GM12873 (cell line): ENCODE results near the gene ACTA1.

Experiments used
- TF ChIP-seq, protein P1 (sequence below): IDR thresholded peaks from 2 replicates; pipeline ENCODE4 v1.5.1; 2012; ENCODE audit warnings: low read depth, mild to moderate bottlenecking, moderate library complexity, low read length, control low read depth; ENCODE audit not compliant: insufficient read depth; ENCODE audit errors: missing control alignments

ACTA1 gene

DNA sequence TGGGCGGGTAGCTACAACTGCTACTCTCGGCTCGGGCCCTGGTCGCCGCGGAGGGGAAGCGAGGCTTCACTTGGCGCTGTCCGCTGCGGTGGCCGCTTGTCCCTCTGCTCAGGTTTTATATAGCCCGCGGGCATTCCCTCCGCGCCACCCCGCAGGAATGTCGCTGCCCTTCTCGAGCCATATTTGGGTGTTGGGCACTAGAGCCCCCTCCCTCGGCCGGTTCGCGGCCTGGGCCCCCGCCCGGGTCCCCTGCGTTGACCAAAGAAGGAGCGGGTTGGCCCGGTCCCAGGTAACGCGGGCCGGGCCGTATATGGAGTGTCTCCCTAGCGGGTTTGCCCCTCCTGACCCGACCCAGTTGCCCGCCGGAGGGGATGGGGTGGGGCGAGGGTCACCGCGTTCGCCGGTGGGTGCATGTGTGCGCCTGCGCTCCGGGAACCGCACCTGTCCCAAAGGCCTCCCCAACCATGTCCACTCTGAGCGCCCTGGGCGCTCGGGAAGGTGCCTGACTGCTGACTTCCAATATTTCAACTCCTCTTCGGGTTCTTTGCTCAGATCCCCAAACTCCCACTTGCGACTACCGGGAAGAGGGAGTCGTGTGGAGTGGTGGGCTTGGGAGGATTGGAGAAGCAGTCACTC, at the start of gene ACTA1:
Gene ACTA1 (minus strand): TSS at position 90 of the 636 bp plus-strand sequence. CDS start 979 bp downstream, outside the sequence.
- TF ChIP-seq, protein P1, sequence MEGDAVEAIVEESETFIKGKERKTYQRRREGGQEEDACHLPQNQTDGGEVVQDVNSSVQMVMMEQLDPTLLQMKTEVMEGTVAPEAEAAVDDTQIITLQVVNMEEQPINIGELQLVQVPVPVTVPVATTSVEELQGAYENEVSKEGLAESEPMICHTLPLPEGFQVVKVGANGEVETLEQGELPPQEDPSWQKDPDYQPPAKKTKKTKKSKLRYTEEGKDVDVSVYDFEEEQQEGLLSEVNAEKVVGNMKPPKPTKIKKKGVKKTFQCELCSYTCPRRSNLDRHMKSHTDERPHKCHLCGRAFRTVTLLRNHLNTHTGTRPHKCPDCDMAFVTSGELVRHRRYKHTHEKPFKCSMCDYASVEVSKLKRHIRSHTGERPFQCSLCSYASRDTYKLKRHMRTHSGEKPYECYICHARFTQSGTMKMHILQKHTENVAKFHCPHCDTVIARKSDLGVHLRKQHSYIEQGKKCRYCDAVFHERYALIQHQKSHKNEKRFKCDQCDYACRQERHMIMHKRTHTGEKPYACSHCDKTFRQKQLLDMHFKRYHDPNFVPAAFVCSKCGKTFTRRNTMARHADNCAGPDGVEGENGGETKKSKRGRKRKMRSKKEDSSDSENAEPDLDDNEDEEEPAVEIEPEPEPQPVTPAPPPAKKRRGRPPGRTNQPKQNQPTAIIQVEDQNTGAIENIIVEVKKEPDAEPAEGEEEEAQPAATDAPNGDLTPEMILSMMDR, result no peak

DNA sequence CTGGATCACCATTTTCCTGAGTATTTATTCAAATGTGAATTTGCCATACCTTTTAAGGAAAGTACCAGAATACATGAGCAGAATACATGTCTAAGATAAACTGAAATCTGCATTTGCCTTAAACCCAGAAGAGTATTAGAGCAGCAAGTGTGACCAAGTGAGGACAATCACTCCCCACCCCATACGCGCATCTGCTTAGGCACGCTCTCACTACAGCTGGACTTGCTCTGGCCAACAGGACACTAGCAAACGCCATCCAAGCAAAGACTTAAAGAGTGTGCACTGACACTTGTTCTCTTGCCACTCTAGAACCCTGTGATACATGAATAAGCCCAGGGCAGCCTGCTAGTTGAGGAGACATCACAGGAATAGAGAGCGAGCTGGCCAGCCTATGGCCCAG, 48.6 kb upstream of the ACTA1 start:
- TF ChIP-seq, protein P1, result no peak

DNA sequence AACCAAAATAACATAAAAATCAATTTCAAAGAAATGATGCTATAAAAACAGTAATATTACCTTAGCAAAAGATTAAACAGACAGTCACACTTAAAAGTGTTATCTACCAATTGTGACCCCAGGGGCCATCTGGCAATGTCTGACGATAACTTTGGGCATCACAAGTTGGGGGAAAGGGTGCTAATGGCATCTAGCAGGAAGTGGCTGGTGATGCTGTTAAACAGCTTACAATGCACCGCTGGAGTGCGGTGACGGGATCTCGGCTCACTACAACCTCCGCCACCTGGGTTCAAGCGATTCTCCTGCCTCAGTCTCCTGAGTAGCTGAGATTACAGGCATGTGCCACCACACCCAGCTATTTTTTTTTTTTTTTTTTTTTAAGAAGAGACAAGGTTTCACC, 46.6 kb upstream of the ACTA1 start:
- TF ChIP-seq, protein P1, result no peak

DNA sequence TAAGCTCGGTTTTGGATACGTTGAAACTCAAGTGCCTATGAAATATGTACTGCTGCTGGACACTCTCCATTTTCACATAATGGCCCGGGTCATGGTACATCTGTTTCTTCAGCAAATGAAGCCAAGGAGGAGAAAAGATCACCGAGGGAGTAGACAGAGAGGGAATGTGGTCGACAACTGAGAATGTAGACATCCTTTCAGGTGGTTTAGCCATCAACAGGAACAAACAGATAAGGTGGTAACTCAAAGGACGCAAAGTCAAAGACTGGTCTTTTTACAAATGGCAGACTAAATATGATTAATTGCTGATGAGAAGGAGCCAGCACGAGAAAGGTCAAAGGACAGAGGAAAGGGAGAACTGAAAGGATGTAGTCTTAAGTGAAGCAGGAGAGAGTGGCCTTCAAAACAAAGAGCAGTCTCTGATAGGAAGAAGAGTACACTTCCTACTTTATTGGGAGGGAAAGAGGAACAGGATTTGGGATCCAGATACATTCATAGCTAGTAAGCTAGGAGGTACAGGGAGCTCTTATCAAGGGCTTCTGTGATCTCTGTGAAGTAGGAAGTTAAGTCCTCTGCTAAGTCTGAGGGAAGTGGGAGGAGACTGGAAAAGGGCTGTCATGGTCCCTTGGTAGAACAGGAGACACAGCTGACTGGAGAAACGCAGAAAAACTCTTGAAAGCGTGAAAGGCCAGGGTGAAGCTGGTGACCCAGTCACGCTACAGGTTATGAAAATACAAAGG, 45.9 kb upstream of the ACTA1 start:
- TF ChIP-seq, protein P1, result no peak

DNA sequence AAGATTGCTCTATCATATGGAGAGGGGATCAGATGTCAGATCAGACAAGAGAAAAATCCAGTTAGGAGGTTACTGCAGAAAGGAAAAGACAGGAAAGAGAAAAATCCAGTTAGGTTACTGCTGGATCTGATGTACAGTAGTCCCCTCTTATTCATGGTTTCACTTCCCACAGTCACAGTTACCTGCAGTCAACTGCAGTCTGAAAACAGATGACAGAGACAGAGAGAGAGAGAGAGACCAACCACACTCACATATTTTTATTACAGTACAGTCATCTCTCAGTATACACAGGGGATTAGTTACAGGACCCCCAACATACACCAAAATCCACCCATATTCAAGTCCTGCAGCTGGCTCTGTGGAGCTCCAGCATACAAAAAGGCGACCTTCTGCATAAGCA, 45.0 kb upstream of the ACTA1 start:
- TF ChIP-seq, protein P1, result no peak

DNA sequence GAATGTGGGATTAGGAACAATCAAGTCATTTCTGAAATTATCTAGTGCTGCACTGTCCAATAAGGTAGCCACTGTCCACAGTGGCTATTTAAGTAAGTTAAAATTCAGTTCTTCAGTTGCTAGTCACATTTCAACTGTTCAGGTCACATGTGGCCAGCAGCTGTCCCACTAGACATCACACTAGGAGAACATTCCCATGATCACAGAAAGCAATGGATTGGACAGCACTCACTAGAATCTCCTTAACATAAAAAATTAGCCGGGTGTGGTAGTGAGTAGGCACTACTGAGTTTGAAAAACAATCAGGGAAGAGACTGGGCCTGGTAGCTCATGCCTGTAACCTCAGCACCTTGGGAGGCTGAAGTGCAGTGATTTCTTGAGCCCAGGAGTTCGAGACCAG, 40.6 kb upstream of the ACTA1 start:
- TF ChIP-seq, protein P1, result no peak

DNA sequence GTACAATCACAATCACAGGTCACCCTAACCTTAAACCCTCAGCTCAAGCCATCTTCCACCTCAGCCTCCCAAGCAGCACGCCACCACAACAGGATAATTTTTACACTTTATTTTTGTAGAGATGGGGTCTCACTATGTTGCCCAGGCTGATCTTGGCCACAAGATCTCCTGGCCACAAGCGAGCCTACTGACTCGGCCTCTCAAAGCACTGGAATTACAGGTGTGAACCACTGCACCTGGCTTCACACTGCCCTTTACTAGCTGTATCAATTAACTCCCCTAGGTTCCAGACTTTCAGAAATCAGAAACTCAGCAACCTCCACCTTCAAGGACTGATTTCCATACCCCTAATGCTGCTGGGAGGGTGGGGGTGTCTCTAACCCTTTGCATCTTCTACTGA, 37.3 kb upstream of the ACTA1 start:
- TF ChIP-seq, protein P1, result no peak
